H9 (cell line): ENCODE results near the gene DNAJC15. TPM values are rescaled to one million over a fixed set of nuclear protein-coding genes. Genes with fewer than 3 reads are reported as not detected.

Experiments used
- DNase-seq: peaks from one replicate; pipeline ENCODE4 v3.0.0-alpha.2; 2017
- H2AFZ ChIP-seq: one replicate; pipeline ENCODE4 v1.6.1; 2013; ENCODE audit warnings: mild to moderate bottlenecking, low read length, control low read depth, moderate library complexity
- H2AK5ac ChIP-seq: 2 replicates; pipeline ENCODE4 v1.6.1; 2013; ENCODE audit warnings: low read length, control low read depth, mixed read lengths; ENCODE audit not compliant: insufficient read length
- H2BK120ac ChIP-seq: one replicate; pipeline ENCODE4 v1.6.1; 2013; ENCODE audit warnings: low read depth, mild to moderate bottlenecking, low read length, control low read depth, inconsistent platforms; ENCODE audit not compliant: poor library complexity, severe bottlenecking
- H2BK12ac ChIP-seq: 2 replicates; pipeline ENCODE4 v1.6.1; 2013; ENCODE audit warnings: low read length, control low read depth, mixed read lengths, low read depth; ENCODE audit not compliant: insufficient read length
- H2BK15ac ChIP-seq: 2 replicates; pipeline ENCODE4 v1.6.1; 2013; ENCODE audit warnings: low read depth, low read length, control low read depth
- H2BK20ac ChIP-seq: one replicate; pipeline ENCODE4 v1.6.1; 2013; ENCODE audit warnings: low read depth, mild to moderate bottlenecking, low read length, control low read depth, inconsistent platforms; ENCODE audit not compliant: poor library complexity, severe bottlenecking
- H2BK5ac ChIP-seq: 2 replicates; pipeline ENCODE4 v1.6.1; 2013; ENCODE audit warnings: low read length, control low read depth, mixed read lengths; ENCODE audit not compliant: insufficient read length
- H3K14ac ChIP-seq: 2 replicates; pipeline ENCODE4 v1.6.1; 2013; ENCODE audit warnings: low read length, control low read depth; ENCODE audit not compliant: insufficient read depth
- H3K18ac ChIP-seq: 2 replicates; pipeline ENCODE4 v1.6.1; 2013; ENCODE audit warnings: low read depth, mild to moderate bottlenecking, mixed read lengths, low read length, control low read depth; ENCODE audit not compliant: insufficient read length
- H3K23ac ChIP-seq: 2 replicates; pipeline ENCODE4 v1.6.1; 2013; ENCODE audit warnings: low read length, control low read depth, mixed read lengths, low read depth; ENCODE audit not compliant: insufficient read length
- H3K23me2 ChIP-seq: 2 replicates; pipeline ENCODE4 v1.6.1; 2013; ENCODE audit warnings: low read depth, mild to moderate bottlenecking, mixed read lengths, low read length, control low read depth; ENCODE audit not compliant: insufficient read length, poor library complexity, severe bottlenecking
- H3K27ac ChIP-seq: 2 replicates; pipeline ENCODE4 v1.5.1; 2013; ENCODE audit warnings: low read length, control low read depth, mixed read lengths, low read depth; ENCODE audit not compliant: insufficient read length
- H3K27me3 ChIP-seq: 2 replicates; pipeline ENCODE4 v1.6.1; 2013; ENCODE audit warnings: low read length, control low read depth, inconsistent platforms; ENCODE audit not compliant: insufficient read depth
- H3K4ac ChIP-seq: 2 replicates; pipeline ENCODE4 v1.6.1; 2013; ENCODE audit warnings: low read depth, mild to moderate bottlenecking, control low read depth, inconsistent platforms, low read length, moderate library complexity
- H3K4me1 ChIP-seq: 2 replicates; pipeline ENCODE4 v1.6.1; 2013; ENCODE audit warnings: low read length, control low read depth, inconsistent platforms; ENCODE audit not compliant: insufficient read depth
- H3K4me2 ChIP-seq: 2 replicates; pipeline ENCODE4 v1.6.1; 2013; ENCODE audit warnings: low read length, control low read depth, mixed read lengths; ENCODE audit not compliant: insufficient read length, insufficient read depth
- H3K56ac ChIP-seq: 2 replicates; pipeline ENCODE4 v1.6.1; 2013; ENCODE audit warnings: low read depth, mild to moderate bottlenecking, mixed read lengths, low read length, control low read depth; ENCODE audit not compliant: insufficient read length
- H3K79me1 ChIP-seq: 2 replicates; pipeline ENCODE4 v1.6.1; 2013; ENCODE audit warnings: low read depth, mild to moderate bottlenecking, moderate library complexity, low read length, control low read depth, inconsistent platforms; ENCODE audit not compliant: insufficient read depth, poor library complexity, severe bottlenecking
- H3K79me2 ChIP-seq: 2 replicates; pipeline ENCODE4 v1.6.1; 2013; ENCODE audit warnings: low read length, control low read depth, inconsistent platforms; ENCODE audit not compliant: insufficient read depth
- H3K9ac ChIP-seq: 2 replicates; pipeline ENCODE4 v1.6.1; 2013; ENCODE audit warnings: low read length, control low read depth, mixed read lengths; ENCODE audit not compliant: insufficient read length; ENCODE audit errors: extremely low read depth
- H3K9me3 ChIP-seq: one replicate; pipeline ENCODE4 v1.6.1; 2013; ENCODE audit warnings: low read depth, low read length, inconsistent platforms; ENCODE audit not compliant: control insufficient read depth
- H3T11ph ChIP-seq: one replicate; pipeline ENCODE4 v1.6.1; 2013; ENCODE audit warnings: mild to moderate bottlenecking, low read length, control low read depth, inconsistent platforms
- H4K20me1 ChIP-seq: one replicate; pipeline ENCODE4 v1.6.1; 2013; ENCODE audit not compliant: control insufficient read depth, insufficient read length, insufficient read depth
- H4K5ac ChIP-seq: 2 replicates; pipeline ENCODE4 v1.6.1; 2013; ENCODE audit warnings: low read depth, mild to moderate bottlenecking, mixed read lengths, low read length, control low read depth; ENCODE audit not compliant: insufficient read length
- H4K8ac ChIP-seq: replicated peaks from 2 replicates; pipeline ENCODE4 v1.6.1; 2013; ENCODE audit warnings: low read length, control low read depth, mixed read lengths, low read depth; ENCODE audit not compliant: insufficient read length
- H4K91ac ChIP-seq: 2 replicates; pipeline ENCODE4 v1.6.1; 2013; ENCODE audit warnings: low read depth, mild to moderate bottlenecking, moderate library complexity, mixed read lengths, low read length, control low read depth; ENCODE audit not compliant: insufficient read length
- H3K27ac Mint-ChIP-seq, 3 experiments: 2 replicates in 2 of 3; 3 replicates in 1 of 3; pipeline ENCODE4 v1.8.0; 2020 to 2021; ENCODE audit warnings: mixed read lengths in 3 of 3, mild to moderate bottlenecking in 1 of 3, moderate library complexity in 1 of 3
- H3K27me3 Mint-ChIP-seq: 2 replicates; pipeline ENCODE4 v1.8.0; 2021; ENCODE audit warnings: low read depth, mild to moderate bottlenecking, moderate library complexity, mixed read lengths
- H3K36me3 Mint-ChIP-seq, 3 experiments: 2 replicates in 2 of 3; 3 replicates in 1 of 3; pipeline ENCODE4 v1.8.0; 2020 to 2021; ENCODE audit warnings: low read depth in 3 of 3, mixed read lengths in 3 of 3; ENCODE audit not compliant: insufficient read depth in 1 of 3
- H3K4me1 Mint-ChIP-seq, 2 experiments: 2 replicates each; pipeline ENCODE4 v1.8.0; 2020; ENCODE audit warnings: mixed read lengths in 2 of 2
- H3K4me3 Mint-ChIP-seq, 2 experiments: 2 replicates in 1 of 2; 3 replicates in 1 of 2; pipeline ENCODE4 v1.8.0; 2020 to 2021; ENCODE audit warnings: mild to moderate bottlenecking in 2 of 2, mixed read lengths in 2 of 2, moderate library complexity in 1 of 2
- H3K9me3 Mint-ChIP-seq, 2 experiments: 2 replicates in 1 of 2; 3 replicates in 1 of 2; pipeline ENCODE4 v1.8.0; 2020; ENCODE audit warnings: mild to moderate bottlenecking in 2 of 2, mixed read lengths in 2 of 2, moderate library complexity in 1 of 2
- WGBS: extraction: QIAGEN DNeasy Blood & Tissue Kit; methylation state at CpG from one replicate; pipeline ENCODE4 v1.1.7; 2013; ENCODE audit warnings: missing lambda C conversion rate, low lambda C conversion rate, mixed read lengths; ENCODE audit not compliant: insufficient read length; ENCODE audit errors: extremely low coverage; 5-methylcytosine and 5-hydroxymethylcytosine counted together
- total RNA-seq: library from RNA; stranded (reverse); gene quantifications from 2 replicates; pipeline ENCODE4 v1.2.1, GENCODE V29; 2021
- TF ChIP-seq, protein P1 (sequence below): fragments of 200-600 bp; sonication (generic); conservative IDR thresholded peaks from 3 replicates; pipeline ENCODE4 v1.8.0; 2021; ENCODE audit warnings: antibody characterized with exemption, mild to moderate bottlenecking

Gene DNAJC15
- total RNA-seq, 1 experiment from 2014 or later, result 13.4 TPM

DNA sequence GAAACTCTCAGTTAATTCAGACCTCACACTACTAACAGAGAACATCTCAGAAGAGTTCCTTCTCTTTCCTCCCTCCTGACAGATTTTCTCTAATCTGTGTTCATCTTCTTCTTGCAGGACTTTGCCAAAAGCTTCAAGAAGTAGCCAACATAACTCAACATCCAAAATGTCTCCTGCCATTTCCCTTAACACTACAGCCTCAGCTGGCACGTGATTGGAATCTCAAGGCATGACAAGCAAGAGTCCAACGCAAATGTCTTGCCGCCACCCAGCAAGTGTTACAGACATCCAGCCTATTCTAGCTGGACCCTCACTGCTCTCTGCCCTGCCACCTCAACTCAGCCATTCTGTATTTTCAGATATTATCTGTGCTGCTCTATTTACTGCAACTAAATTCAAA is 135.1 kb downstream of the DNAJC15 start:
- peaks cover 0 to 2% (median 0%) of the 10 kb centered on the region in 3 experiments; a peak in 2 of 7 replicates for H3K36me3 Mint-ChIP-seq
- peaks cover under 1 to 3% of the 10 kb centered on the region in 2 experiments; a peak in 2 of 5 replicates for H3K9me3 Mint-ChIP-seq
- Histone ChIP-seq H4K8ac (no peak overlapping the region), H3K79me1 (no peaks in the 10 kb centered on the region), H2AK5ac (no peak overlapping the region), H3K23me2 (no peaks in the 10 kb centered on the region), H4K5ac (no peak overlapping the region), H2BK15ac (no peak overlapping the region), H3K9me3 (no peaks in the 10 kb centered on the region), H3K56ac (no peak overlapping the region), H3K79me2 (no peaks in the 10 kb centered on the region), H3K27me3 (no peaks in the 10 kb centered on the region), H3K14ac (no peak overlapping the region), H2AFZ (no peak overlapping the region), H3K4me2 (no peak overlapping the region), H3T11ph (no peak overlapping the region), H3K4me1 (no peaks in the 10 kb centered on the region), H2BK5ac (no peak overlapping the region), H3K27ac (no peak overlapping the region), H3K18ac (no peak overlapping the region), H3K23ac (no peak overlapping the region), H4K91ac (no peak overlapping the region), H2BK12ac (no peak overlapping the region), H3K9ac (no peak overlapping the region), H4K20me1 (no peaks in the 10 kb centered on the region), H3K4ac (no peak overlapping the region), H2BK20ac (no peak overlapping the region), H2BK120ac (no peak overlapping the region)
- TF ChIP-seq, protein P1, sequence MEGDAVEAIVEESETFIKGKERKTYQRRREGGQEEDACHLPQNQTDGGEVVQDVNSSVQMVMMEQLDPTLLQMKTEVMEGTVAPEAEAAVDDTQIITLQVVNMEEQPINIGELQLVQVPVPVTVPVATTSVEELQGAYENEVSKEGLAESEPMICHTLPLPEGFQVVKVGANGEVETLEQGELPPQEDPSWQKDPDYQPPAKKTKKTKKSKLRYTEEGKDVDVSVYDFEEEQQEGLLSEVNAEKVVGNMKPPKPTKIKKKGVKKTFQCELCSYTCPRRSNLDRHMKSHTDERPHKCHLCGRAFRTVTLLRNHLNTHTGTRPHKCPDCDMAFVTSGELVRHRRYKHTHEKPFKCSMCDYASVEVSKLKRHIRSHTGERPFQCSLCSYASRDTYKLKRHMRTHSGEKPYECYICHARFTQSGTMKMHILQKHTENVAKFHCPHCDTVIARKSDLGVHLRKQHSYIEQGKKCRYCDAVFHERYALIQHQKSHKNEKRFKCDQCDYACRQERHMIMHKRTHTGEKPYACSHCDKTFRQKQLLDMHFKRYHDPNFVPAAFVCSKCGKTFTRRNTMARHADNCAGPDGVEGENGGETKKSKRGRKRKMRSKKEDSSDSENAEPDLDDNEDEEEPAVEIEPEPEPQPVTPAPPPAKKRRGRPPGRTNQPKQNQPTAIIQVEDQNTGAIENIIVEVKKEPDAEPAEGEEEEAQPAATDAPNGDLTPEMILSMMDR, result no peak
- no peak overlapping the region for H3K4me3 Mint-ChIP-seq
- no peak for DNase-seq
- no CpG with 5 or more reads among the region's 3 CpGs for WGBS
- peaks cover 4 to 11% of the 10 kb centered on the region in 2 experiments; a peak in 3 of 4 replicates for H3K4me1 Mint-ChIP-seq
- H3K27ac Mint-ChIP-seq, result no peak overlapping the region
- peaks cover 3% of the 10 kb centered on the region; the same call in 1 of the 2 replicates for H3K27me3 Mint-ChIP-seq
